GM21390 (cell line): ENCODE measurements around the gene MGAT3.
A peak's percentile ranks its signal among the peaks of the same experiment; 100 is the strongest.
"Not testable (repeated sequence)": the region's sequence is repeated elsewhere in the genome, so short reads cannot be mapped to it uniquely, and the experiment has no call there.

ENCODE experiments used
- ATAC-seq: cut with Tn5 transposase; IDR thresholded peaks from one replicate; pipeline ENCODE4 v1.9.1; 2021; ENCODE audit not compliant: unreplicated experiment

The MGAT3 gene

DNA sequence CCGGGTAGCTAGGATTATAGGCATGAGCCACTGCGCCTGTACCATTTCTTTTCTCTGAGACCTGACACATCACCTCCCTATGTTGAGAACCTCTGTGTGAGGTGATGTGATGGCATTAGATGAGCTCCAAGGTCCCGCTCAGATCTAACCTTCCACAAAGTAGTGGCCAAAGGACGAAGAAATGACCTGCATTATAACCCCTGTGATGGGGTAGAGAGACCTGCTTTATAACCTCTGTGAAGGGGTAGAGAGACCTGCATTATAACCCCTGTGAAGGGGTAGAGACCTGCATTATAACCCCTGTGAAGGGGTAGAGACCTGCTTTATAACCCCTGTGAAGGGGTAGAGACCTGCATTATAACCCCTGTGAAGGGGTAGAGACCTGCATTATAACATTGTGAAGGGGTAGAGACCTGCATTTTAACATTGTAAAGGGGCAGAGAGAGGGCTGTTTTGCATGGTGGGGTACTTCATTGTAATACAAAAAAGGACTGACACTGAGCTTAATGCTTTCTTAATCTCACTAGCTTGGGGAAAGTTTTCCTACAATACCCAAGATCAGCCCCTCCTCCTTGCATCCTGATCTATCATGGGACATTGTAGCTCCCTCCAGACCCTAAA is 53.8 kb downstream of the MGAT3 start:
- ATAC-seq: no peak

DNA sequence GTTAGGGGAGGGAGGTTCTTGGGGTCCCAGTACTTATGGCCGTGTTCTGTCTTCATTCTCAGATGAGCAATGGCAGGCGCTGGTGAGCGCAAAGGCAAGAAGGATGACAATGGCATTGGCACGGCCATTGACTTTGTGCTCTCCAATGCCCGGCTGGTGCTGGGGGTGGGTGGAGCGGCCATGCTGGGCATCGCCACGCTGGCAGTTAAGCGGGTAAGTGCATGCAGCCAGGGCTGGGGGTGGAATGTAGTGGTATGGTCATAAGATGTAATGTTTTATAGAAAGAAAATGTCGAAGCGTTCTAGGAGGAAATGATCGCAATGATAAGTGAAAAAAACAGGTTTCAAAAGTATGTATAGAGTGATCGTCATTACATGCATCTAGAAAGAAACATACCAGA is 54.4 kb downstream of the MGAT3 start:
- ATAC-seq: no peak

DNA sequence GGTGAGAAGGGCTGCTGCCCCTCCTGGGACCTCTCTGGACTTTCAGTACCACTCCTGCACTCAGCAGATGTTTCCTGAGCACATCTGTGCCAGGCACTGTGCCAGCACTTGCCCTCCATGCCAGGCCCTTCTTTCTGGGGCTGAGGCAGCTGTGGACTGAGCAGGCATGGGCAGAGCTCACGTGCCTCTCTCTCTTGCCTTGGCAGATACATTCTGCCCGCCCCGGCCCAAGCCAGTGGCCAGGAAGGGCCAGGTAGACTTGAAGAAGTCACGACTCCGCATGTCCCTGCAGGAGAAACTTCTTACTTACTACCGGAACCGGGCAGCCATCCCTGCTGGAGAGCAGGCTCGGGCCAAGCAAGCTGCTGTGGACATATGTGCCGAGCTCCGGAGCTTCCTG is 55.2 kb downstream of the MGAT3 start:
- ATAC-seq: no peak

DNA sequence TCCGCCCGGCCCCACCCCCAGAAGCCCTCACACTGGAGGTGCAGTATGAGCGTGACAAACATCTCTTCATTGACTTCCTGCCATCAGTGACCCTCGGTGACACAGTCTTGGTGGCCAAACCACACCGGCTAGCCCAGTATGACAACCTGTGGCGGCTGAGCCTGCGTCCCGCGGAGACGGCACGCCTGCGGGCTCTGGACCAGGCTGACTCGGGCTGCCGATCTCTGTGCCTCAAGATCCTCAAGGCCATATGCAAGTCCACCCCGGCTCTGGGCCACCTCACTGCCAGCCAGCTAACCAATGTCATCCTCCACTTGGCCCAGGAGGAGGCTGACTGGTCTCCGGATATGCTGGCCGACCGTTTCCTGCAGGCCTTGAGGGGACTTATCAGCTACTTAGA is 57.0 kb downstream of the MGAT3 start:
- ATAC-seq: no peak

DNA sequence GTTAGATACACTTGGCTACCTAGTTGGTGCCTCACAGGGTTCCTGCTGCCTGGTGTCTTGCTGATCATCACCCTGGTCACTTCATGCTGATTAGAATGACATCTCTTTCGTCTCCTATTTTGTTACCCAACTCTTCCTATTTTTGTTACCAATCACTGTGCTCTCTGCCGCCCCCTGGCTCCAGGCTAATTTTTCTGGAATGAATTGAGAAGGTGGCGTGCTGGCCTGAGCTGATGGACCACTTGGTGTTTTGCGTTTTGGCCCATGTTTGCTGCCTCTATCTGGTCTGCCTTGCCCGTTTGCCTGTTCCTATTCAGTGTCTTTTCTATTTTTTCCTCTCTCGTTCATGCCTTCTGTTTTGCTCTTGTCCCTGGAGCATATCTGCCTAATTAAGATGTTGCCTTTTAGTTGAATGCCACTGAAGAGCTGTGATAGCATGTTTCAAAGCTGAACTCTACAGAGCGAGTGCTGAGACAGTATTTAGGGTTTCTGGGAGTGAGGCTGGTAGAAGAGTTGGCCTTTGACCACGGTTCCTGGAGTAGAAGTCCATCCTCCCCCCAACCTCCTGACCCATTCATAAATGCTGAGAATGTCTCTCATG is 57.7 kb downstream of the MGAT3 start:
- ATAC-seq: no peak

DNA sequence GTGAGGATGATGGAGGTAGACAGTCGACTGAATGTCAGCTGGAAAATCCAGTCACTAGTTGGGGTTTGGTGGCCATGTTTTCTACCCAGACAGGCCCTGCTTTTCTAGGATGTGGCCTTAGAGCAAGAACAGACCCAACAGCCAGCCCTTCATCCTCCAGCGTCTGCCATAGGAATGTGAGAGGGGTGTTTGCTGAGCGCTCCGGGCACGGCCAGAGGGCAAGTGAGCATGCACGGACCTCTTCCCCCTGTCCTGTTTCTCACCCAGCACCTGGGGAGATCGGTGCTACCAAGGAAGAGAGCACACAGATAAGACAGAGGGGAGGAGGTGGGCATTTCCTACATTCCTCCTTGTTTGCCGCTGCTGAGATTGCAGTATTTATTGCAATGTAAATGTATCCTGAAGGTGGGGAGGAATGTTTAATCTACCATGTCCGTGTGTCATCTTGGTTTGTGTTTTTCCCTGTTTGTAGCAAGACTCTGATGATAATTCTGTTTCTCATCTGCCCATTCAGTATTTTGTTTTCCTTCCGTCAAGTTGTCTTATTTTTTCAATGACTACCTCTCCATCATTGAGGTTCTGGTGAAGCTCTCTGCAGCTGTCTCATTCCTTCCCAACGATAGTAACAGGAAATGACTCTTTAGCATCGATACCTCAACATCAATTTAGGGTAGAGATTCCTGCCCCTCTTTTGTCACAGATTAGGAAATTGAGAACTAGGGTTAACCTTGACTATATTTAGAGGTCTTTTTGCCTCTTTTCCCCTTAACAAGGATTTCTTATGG is 58.6 kb downstream of the MGAT3 start:
- ATAC-seq: no peak

DNA sequence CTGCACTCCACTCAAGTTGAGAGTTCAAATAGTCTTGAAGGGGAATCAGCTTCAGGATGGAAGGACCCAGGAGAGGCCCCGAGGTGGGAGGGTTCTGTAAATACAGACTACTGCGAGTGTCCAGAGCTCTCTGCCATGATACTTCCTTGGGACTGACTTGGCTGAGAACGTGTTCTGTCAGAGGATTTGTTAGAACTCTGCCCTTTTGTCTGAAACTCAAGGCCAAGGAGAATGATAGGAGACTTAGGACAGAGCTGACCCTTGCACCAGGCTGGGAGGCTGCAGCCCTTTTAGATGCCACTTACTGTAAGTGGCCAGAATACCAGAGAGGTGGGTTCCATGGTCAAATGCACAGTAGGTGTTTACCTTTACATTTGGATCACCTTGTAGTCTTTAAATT is 60.7 kb downstream of the MGAT3 start:
- no peak for ATAC-seq

DNA sequence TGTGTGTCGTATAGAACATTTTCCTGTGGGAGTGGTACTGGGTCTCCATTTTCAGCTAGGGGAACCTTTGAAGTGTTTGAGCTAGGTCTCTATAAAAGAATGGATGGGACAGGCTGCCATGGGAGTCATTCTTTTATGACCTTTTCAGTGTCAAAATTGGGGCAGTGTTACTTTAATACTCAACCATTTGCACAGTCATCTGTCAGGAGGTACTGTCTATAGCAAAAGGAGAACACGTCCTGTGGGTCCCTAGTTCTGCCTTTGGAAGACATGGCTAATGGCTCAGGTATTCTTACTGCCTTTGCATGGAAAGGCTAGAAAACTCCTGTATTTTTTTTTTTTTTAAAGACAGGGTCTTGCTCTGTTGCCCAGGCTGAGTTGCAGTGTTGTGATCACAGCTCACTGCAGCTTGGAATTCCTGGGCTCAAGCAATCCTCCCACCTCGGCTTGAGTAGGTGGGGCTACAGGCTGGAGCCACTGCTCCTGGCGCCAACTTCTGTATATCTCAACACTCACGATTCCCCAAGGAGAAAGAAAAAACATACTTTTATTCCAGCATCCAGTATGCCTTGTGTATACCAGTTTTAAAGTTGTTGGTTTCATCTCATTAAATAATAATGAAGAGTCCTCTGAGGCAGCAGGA is 61.5 kb downstream of the MGAT3 start:
- ATAC-seq: no peak

DNA sequence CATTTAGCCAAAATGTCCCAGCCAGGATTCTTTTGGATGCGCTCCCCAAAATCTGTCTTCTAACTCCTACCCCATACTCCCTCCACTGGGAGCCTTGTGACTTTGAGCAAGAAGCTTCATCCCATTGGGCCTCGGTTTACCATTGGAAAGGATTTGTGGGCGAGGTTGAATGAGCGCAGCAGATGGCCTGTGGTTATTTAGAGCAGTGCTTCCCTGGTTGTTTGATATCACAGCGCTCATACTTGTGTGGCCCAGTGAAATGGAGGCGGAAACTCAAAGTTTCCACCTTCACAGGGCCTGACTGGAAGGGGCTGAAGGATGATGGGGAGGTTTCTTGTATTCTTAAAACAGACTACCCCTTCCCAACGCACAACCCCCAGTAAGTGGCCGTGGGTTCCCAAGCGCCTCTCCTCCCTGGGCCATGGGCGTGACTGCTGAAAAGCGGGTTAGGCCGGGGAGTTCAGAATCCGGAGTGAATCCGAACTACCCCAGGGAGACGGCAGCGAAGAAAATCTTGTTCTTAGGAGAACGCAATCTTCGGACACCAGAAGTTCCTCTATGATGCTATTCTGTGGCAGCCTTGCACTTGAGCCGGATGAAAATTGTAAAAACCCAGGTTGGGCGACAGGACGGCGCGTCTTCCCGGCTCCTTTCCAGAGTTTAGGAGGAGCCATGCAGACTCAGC is 62.3 kb downstream of the MGAT3 start:
- no peak for ATAC-seq

DNA sequence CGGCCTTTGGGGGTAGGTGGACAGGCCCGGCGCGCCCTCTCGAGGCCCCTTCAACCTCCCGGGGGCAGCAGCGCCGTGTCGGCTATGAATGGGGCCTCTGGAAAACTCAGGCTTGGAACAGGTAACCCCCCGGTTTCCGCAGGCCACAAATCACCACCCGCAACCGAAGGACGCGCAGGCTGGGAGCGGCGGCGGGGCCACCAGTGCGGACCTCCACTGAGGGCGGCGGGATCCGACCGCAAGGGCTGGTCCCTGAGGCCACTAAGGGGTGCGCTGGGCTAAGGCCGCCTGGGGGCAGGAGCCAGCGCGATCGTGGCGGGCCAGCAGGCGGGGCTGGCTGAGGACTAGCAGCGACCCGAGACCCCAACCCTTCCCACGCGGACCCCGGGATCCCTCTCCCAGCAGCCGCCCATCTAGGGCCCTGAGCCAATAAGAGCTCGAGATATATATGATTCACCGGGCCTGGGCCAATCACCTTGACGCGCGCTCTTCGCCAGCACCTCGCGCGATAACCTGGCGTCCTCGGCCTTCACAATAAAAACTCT is 62.9 kb downstream of the MGAT3 start:
- ATAC-seq: peak; percentile 71

DNA sequence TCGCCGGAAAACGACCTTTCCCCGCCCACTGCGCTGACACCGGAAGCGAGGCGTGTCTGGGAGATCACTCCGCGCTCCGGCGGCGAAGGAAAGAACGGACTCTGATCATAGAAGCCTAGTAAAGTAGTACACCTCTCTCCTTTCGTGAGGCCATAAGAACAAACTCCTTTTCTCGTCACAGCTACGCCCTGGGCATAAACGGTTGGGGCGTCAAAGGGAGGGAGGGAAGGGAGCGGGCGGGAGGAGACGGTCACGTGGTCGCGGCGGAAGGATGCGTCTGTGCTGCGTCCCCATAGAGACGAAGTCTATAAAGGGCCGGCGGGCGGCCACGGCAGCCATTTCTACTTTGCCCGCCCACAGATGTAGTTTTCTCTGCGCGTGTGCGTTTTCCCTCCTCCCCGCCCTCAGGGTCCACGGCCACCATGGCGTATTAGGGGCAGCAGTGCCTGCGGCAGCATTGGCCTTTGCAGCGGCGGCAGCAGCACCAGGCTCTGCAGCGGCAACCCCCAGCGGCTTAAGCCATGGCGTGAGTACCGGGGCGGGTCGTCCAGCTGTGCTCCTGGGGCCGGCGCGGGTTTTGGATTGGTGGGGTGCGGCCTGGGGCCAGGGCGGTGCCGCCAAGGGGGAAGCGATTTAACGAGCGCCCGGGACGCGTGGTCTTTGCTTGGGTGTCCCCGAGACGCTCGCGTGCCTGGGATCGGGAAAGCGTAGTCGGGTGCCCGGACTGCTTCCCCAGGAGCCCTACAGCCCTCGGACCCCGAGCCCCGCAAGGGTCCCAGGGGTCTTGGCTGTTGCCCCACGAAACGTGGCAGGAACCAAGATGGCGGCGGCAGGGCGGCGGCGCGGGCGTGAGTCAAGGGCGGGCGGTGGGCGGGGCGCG is 63.7 kb downstream of the MGAT3 start, which contains the start of gene ATF4:
Gene ATF4 (plus strand): TSS at position 337 of the 880 bp plus-strand sequence. CDS start 884 bp downstream, outside the sequence.
- peak; percentile 33 for ATAC-seq

DNA sequence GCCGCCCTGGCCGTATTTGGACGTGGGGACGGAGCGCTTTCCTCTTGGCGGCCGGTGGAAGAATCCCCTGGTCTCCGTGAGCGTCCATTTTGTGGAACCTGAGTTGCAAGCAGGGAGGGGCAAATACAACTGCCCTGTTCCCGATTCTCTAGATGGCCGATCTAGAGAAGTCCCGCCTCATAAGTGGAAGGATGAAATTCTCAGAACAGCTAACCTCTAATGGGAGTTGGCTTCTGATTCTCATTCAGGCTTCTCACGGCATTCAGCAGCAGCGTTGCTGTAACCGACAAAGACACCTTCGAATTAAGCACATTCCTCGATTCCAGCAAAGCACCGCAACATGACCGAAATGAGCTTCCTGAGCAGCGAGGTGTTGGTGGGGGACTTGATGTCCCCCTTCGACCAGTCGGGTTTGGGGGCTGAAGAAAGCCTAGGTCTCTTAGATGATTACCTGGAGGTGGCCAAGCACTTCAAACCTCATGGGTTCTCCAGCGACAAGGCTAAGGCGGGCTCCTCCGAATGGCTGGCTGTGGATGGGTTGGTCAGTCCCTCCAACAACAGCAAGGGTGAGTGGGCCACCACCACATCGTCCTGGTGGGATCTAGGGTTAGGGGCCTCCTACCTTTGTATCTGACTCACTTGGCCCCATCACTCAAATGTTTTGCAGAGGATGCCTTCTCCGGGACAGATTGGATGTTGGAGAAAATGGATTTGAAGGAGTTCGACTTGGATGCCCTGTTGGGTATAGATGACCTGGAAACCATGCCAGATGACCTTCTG is 64.5 kb downstream of the MGAT3 start:
- ATAC-seq: not testable (repeated sequence)

DNA sequence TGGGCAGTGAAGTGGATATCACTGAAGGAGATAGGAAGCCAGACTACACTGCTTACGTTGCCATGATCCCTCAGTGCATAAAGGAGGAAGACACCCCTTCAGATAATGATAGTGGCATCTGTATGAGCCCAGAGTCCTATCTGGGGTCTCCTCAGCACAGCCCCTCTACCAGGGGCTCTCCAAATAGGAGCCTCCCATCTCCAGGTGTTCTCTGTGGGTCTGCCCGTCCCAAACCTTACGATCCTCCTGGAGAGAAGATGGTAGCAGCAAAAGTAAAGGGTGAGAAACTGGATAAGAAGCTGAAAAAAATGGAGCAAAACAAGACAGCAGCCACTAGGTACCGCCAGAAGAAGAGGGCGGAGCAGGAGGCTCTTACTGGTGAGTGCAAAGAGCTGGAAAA is 65.3 kb downstream of the MGAT3 start:
- ATAC-seq: not testable (repeated sequence)

DNA sequence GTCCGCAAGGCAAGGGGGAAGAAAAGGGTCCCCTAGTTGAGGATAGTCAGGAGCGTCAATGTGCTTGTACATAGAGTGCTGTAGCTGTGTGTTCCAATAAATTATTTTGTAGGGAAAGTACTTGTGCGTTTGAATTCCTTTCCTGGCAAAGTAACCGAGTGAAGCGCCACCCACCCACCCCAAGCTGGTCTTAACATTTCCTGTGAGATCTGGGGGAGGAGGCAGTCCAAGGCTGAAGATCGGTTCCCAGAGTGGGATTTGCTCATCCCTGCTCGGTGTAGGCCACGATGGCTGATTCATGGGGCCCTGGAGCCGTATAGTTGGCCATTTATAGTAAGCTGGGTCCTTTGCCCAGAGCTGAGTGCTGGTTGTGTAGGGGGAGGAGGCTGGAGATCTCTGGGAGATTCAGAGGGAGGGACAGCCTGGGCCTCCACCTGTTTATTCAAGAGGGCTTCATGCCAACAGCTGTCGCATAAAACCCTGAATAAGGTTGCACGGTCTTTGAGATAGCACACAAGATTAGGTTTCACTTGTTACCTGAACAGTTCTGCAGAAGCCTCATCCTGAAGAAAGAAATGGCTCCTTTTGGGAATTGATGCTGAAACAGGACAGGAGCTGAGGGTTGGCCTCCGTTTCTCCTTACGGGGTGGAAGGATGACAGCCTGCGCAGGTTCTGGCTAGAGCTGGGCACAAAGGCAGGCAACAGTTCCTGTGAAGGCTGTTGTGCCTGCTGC is 65.9 kb downstream of the MGAT3 start:
- ATAC-seq: no peak

DNA sequence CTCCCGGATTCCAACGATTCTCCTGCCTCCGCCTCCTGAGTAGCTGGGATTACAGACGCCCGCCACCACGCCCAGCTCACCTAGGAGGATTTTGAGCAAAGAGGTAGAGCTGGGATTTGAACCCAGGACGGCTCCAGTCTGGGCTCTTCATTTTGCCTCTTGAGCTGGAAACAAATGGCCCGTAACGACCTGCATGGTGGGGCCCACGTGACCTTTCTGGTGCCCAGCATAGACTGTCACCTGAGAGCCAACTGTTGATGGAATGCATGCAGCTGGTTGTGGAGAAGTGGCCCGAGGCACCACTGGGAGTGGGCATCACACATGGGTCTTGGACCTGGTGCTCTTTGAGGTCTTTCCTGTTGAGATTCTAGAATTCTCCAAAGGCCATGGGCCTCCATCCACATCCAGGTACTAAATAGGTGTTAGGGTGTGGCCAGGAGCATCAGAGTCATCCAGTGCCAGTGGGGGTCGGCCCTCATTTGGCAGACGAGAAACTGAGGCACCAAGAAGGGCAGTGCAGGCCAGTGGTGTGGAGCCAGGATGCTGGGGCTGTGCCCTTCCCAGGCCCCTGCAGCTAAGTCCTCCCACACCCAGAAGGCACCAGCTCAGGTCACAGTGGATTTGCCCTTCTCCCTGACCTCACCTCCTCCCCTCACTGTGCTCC is 67.4 kb downstream of the MGAT3 start:
- no peak for ATAC-seq

DNA sequence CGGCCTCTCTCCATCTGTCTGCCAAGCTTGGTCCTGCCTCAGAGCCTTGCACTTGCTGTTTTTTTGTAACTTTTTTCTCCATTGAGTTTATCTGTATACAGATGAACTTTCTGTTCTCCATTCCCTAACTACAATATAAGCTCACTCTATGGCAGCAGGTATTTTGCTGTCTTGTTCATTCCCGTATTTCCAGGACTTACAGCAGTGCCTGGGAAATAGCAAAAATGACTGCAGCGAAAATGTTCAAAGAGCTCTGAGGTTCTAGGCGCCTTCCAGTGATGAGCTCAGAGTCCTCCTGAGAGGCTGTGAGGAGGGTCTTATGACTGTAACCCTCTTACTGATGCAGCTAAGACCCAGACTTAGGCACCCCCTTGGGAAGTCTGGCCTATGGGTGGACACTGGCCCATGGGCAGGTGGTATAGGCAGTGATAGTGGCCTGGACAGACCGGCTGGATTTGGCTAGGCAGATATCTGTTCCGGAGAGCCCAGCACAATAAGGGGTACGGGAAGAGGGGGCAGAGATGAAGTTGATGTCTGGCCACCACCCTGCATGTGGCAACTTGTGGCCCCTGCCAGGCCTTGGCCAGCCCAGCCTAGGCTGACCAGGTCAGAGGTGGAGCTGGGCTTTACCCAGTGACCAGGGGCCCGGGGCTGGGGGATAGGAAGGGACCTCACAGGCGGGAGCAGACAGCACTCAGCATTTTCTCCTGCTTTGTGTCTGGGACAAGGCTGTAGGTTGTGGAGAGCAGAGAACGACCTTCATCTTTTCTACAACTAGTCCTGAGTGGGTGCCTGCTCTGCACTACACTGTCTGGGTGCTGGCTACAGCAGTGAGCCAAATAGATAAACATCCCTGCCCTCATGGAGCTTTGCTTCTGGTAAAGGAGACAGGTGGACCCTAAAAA is 68.2 kb downstream of the MGAT3 start:
- ATAC-seq: no peak

DNA sequence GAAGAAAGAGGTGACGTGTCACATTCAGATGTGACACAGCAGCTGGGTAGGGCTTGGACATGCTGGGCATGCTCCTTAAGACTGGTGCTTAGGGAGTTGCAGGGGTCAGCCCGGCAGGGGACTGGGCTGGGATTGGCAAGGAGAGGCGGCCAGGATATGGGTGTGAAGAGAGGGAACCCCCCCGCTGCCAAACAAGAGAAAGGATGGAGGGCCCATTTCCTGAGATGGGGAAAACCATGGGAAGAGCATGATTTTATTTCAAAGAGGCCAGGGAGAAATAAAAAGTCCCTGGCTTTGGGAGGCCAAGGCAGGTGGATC is 68.8 kb downstream of the MGAT3 start:
- no peak for ATAC-seq
